OCI-LY1 (cell line): Measurements from ENCODE around the gene ANKRD16.

Experiments used
- H2AFZ ChIP-seq: fragments of 200-600 bp; sonication (generic), shearing (Covaris generic); 2 replicates; pipeline ENCODE4 v1.6.0; 2014; ENCODE audit warnings: antibody characterized with exemption, mild to moderate bottlenecking, low read length
- H3F3A ChIP-seq: fragments of 200-600 bp; sonication (generic), shearing (Covaris generic); 2 replicates; pipeline ENCODE4 v1.6.0; 2014; ENCODE audit warnings: mild to moderate bottlenecking, antibody characterized with exemption, low read length, moderate library complexity; ENCODE audit not compliant: insufficient read depth
- H3K27ac ChIP-seq: fragments of 200-600 bp; sonication (generic); 2 replicates; pipeline ENCODE4 v1.5.1; 2014; ENCODE audit warnings: low read length, mixed run types, mild to moderate bottlenecking, low read depth; ENCODE audit not compliant: poor library complexity, severe bottlenecking
- H3K27me3 ChIP-seq: fragments of 200-600 bp; sonication (generic); 2 replicates; pipeline ENCODE4 v1.6.0; 2014; ENCODE audit warnings: antibody characterized with exemption, mild to moderate bottlenecking, low read length, moderate library complexity; ENCODE audit not compliant: insufficient read depth
- H3K36me3 ChIP-seq: fragments of 200-600 bp; sonication (generic); 2 replicates; pipeline ENCODE4 v1.6.1; 2014; ENCODE audit warnings: mild to moderate bottlenecking, antibody characterized with exemption, low read length, moderate library complexity, mixed read lengths; ENCODE audit not compliant: insufficient read depth
- H3K4me1 ChIP-seq: fragments of 200-600 bp; sonication (generic); 2 replicates; pipeline ENCODE4 v1.5.1; 2014; ENCODE audit warnings: mild to moderate bottlenecking, low read length, moderate library complexity; ENCODE audit not compliant: insufficient read depth, severe bottlenecking
- H3K4me2 ChIP-seq: fragments of 200-600 bp; sonication (generic), shearing (Covaris generic); 2 replicates; pipeline ENCODE4 v1.6.1; 2014; ENCODE audit warnings: low read length
- H3K4me3 ChIP-seq: fragments of 200-600 bp; sonication (generic); 2 replicates; pipeline ENCODE4 v1.5.1; 2014; ENCODE audit warnings: low read length, low read depth, mild to moderate bottlenecking, mixed read lengths; ENCODE audit not compliant: poor library complexity, severe bottlenecking
- H3K79me2 ChIP-seq: fragments of 200-600 bp; shearing (Covaris generic); 2 replicates; pipeline ENCODE4 v1.6.1; 2016; ENCODE audit warnings: mixed run types, low read length, mixed read lengths; ENCODE audit not compliant: insufficient read depth
- H3K9ac ChIP-seq: fragments of 200-600 bp; sonication (generic), shearing (Covaris generic); 2 replicates; pipeline ENCODE4 v1.6.1; 2014; ENCODE audit warnings: mild to moderate bottlenecking, low read length, mixed read lengths
- H3K9me2 ChIP-seq: fragments of 200-600 bp; sonication (generic), shearing (Covaris generic); 2 replicates; pipeline ENCODE4 v1.6.1; 2014; ENCODE audit warnings: low read depth, mild to moderate bottlenecking, low read length, mixed read lengths
- H3K9me3 ChIP-seq: fragments of 200-600 bp; shearing (Covaris generic); 2 replicates; pipeline ENCODE4 v1.6.1; 2014; ENCODE audit warnings: low read length, mixed read lengths
- H4K20me1 ChIP-seq: fragments of 200-600 bp; sonication (generic), shearing (Covaris generic); 2 replicates; pipeline ENCODE4 v1.6.0; 2016; ENCODE audit warnings: mild to moderate bottlenecking, low read length; ENCODE audit not compliant: insufficient read depth
- CTCF ChIP-seq: fragments of 200-600 bp; sonication (generic), shearing (Covaris generic); IDR thresholded peaks from 2 replicates; pipeline ENCODE4 v1.5.1; 2017; ENCODE audit warnings: mild to moderate bottlenecking, antibody characterized with exemption, low read length, moderate library complexity, mixed read lengths
- EZH2 ChIP-seq: fragments of 200-600 bp; sonication (generic), shearing (Covaris generic); IDR thresholded peaks from 2 replicates; pipeline ENCODE4 v1.8.0; 2017; ENCODE audit warnings: borderline replicate concordance, mixed run types, mild to moderate bottlenecking, antibody characterized with exemption, low read length, moderate library complexity, mixed read lengths

ANKRD16 gene

DNA sequence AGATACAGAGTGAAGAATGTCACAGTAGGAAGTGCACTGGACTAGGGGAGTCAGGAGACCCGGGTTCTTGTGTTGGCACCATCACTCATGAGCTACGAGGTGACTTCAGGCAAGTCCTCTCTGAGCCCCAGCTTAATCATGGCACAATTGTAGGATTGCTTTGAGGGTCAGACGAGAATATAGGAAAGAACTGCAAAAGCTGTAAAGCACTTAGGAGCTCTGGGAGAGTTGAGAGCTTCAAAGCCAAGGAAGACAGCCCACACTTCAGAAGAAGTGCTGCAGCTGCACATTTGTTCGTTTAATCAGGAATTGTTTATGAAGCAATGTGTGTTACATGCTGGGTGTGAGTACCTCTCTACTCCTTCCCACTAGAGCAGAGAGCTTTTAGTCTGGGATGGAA, 4.7 kb upstream of the ANKRD16 start:
- Histone ChIP-seq H3K9me2 (no peaks in the 10 kb centered on the region), H2AFZ (no peak overlapping the region), H3K4me1 (peaks cover 32% of the 10 kb centered on the region), H4K20me1 (no peaks in the 10 kb centered on the region), H3K9me3 (no peaks in the 10 kb centered on the region), H3K4me3 (no peak overlapping the region), H3K27me3 (no peaks in the 10 kb centered on the region), H3K4me2 (no peak overlapping the region), H3K27ac (no peak overlapping the region), H3K79me2 (peaks cover 23% of the 10 kb centered on the region), H3K9ac (no peak overlapping the region), H3K36me3 (peaks cover 53% of the 10 kb centered on the region), H3F3A (no peaks in the 10 kb centered on the region)
- no peak for TF ChIP-seq EZH2
- TF ChIP-seq CTCF = no peak

DNA sequence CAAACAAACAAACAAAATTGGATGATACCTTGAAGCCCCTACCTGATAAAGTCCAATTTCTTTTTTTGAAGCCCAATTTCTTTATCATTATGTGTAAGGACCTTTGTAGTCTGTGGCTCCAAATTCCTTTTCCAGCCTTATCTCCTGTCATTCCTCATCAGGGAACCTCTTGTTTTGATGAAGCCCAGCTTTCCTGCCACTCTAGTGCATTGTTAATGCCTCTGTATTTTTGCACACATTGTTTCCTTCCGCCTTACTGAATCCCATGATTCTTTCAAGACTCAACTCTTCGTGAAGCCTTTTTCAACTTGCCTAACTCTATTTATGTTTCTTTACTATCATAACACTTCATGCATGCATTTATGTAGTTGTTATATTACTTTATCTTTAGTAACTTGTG, 3.6 kb upstream of the ANKRD16 start:
- H4K20me1 ChIP-seq = no peaks in the 10 kb centered on the region
- no peak for TF ChIP-seq CTCF
- no peak for TF ChIP-seq EZH2
- no peak overlapping the region for H3K4me3 ChIP-seq
- H3K4me2 ChIP-seq = no peak overlapping the region
- H3K9me2 ChIP-seq = no peaks in the 10 kb centered on the region
- H3K27ac ChIP-seq = no peak overlapping the region
- H3K4me1 ChIP-seq = peaks cover 37% of the 10 kb centered on the region
- no peak overlapping the region for H3K9ac ChIP-seq
- H2AFZ ChIP-seq = no peak overlapping the region
- H3F3A ChIP-seq = no peaks in the 10 kb centered on the region
- H3K79me2 ChIP-seq = peaks cover 23% of the 10 kb centered on the region
- no peaks in the 10 kb centered on the region for H3K27me3 ChIP-seq
- peaks cover 46% of the 10 kb centered on the region for H3K36me3 ChIP-seq
- H3K9me3 ChIP-seq = no peaks in the 10 kb centered on the region

- Histone ChIP-seq H3K9me3 (no peaks in the 10 kb centered on the region), H3F3A (no peaks in the 10 kb centered on the region), H3K27ac (no peak overlapping the region), H3K79me2 (peaks cover 22% of the 10 kb centered on the region), H3K4me1 (peaks cover 47% of the 10 kb centered on the region), H3K36me3 (peaks cover 36% of the 10 kb centered on the region), H3K4me2 (no peak overlapping the region; the same call in 1 of the 2 replicates), H2AFZ (no peak overlapping the region), H3K9ac (no peak overlapping the region), H4K20me1 (no peaks in the 10 kb centered on the region), H3K27me3 (no peaks in the 10 kb centered on the region), H3K9me2 (no peaks in the 10 kb centered on the region), H3K4me3 (no peak overlapping the region)
- TF ChIP-seq EZH2 (no peak), CTCF (no peak)
Observed at GRCh38 chr10:5892007-5892406, 2.3 kb upstream of the ANKRD16 start.
